ENCODE measurements around the gene ZNF862. TPM values are rescaled to one million over a fixed set of nuclear protein-coding genes. Genes with fewer than 3 reads are reported as not detected.

ZNF862 gene
- total RNA-seq, 4 donors from 2014 or later, result 12.9 to 18.1 (median 14.7) TPM

DNA sequence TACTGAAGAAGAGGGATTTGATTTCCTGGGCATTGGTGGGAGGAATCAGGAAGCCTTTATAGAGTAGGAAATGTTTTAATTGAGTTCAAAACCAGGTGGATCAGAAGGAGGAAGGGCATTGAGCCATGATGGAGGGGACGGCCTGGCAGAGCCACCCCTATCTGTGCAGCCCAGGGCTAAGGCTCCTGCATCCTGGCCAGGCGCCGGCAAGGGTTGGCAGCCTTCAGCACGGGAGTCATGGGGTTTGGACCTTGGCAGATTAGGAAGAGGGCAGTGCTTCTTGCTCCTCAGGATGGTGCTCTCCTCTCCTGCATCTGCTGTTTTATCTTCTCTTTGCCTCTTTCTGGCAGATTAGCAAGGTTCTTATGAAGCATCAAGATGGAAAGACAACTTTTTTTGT lies 12.5 kb downstream of the ZNF862 start:
- TF ChIP-seq CTCF (IDR thresholded peaks at IDR 0.05; ENCODE audit: low read depth), result no peak

DNA sequence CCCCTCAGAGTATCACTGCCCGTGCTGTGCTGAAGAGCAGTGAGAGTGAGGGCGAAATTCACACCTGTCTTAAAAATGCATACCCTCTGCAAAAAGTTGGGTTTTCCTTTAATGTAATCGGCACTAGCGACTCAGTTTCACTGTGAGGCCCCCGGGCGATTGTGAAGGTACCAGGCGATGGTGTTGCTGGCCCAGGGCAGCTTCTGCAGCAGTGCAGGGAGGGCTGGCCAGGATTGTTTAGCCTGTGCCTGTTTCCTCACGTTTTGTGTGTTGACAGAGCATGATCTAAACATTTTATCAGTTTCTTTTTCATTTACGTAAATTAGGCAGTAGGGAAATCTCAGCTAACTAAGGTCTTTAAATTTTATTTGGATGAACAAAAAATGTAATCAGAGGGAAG lies 13.3 kb downstream of the ZNF862 start:
- no peak for TF ChIP-seq CTCF (IDR thresholded peaks at IDR 0.05; ENCODE audit: low read depth)

- no peak for TF ChIP-seq CTCF (IDR thresholded peaks at IDR 0.05; ENCODE audit: low read depth)
Observed at GRCh38 chr7:149853157-149853556, 15.0 kb downstream of the ZNF862 start.

GRCh38 chr7:149854611-149855360 lies 16.6 kb downstream of the ZNF862 start:
- no peak for TF ChIP-seq CTCF (IDR thresholded peaks at IDR 0.05; ENCODE audit: low read depth)

GRCh38 chr7:149855361-149856305 lies 17.5 kb downstream of the ZNF862 start:
- no peak for TF ChIP-seq CTCF (IDR thresholded peaks at IDR 0.05; ENCODE audit: low read depth)

DNA sequence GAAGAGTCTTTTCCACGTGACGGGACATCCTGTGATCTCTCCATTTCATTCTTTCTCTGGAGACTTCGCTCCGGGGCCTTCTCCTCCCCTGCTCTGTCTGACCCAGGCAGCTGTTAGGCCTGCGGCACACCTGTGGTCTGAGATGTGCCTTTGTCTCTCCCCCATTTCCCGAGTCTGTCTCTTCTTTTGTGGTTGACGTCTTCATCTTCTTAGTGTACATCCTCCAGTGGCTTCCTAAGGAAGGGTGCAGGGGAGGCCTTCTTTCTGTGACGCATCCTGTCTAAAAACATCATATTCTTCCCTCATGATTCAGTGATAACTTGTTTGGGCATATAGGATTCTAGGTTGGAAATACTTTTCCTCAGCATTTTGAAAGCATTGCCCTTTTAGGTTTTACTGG lies 18.4 kb downstream of the ZNF862 start:
- TF ChIP-seq CTCF (IDR thresholded peaks at IDR 0.05; ENCODE audit: low read depth), result no peak

- TF ChIP-seq CTCF (IDR thresholded peaks at IDR 0.05; ENCODE audit: low read depth), result no peak
Observed at GRCh38 chr7:149859369-149859768, 21.2 kb downstream of the ZNF862 start.
